Hepatocyte (in vitro differentiated cells): ENCODE data around the gene STXBP6.

Source experiments
- EZH2 ChIP-seq: fragments of 200-600 bp; sonication (generic); IDR thresholded peaks from 2 replicates; pipeline ENCODE4 v1.6.1; 2016; ENCODE audit warnings: antibody characterized with exemption, mild to moderate bottlenecking, borderline replicate concordance
- TF ChIP-seq, protein P1 (sequence below): fragments of 200-600 bp; sonication (generic); IDR thresholded peaks from 2 replicates; pipeline ENCODE4 v1.5.1; 2016; ENCODE audit warnings: antibody characterized with exemption, mild to moderate bottlenecking; ENCODE audit not compliant: poor library complexity

- TF ChIP-seq, protein P1, sequence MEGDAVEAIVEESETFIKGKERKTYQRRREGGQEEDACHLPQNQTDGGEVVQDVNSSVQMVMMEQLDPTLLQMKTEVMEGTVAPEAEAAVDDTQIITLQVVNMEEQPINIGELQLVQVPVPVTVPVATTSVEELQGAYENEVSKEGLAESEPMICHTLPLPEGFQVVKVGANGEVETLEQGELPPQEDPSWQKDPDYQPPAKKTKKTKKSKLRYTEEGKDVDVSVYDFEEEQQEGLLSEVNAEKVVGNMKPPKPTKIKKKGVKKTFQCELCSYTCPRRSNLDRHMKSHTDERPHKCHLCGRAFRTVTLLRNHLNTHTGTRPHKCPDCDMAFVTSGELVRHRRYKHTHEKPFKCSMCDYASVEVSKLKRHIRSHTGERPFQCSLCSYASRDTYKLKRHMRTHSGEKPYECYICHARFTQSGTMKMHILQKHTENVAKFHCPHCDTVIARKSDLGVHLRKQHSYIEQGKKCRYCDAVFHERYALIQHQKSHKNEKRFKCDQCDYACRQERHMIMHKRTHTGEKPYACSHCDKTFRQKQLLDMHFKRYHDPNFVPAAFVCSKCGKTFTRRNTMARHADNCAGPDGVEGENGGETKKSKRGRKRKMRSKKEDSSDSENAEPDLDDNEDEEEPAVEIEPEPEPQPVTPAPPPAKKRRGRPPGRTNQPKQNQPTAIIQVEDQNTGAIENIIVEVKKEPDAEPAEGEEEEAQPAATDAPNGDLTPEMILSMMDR = no peak
- no peak for TF ChIP-seq EZH2
Measured at GRCh38 chr14:24903337-24903736, 146.6 kb downstream of the STXBP6 start.
